Calu3 (cell line): Measurements from ENCODE around the gene SLC47A2. TPM values are rescaled to one million over a fixed set of nuclear protein-coding genes. Genes with fewer than 3 reads are reported as not detected.

Source experiments
- BruUV-seq: library from RNA; stranded (reverse); fragments of 400-500 nt; replicated peaks from 2 replicates; lab custom pipeline; 2021; lab: Mats Ljungman, UMichigan
- CTCF ChIA-PET: fragments of 300-600 bp; sonication (Branson Sonifier 250); formaldehyde crosslinking; loops from one replicate; lab custom pipeline; 2022; ENCODE audit warnings: antibody characterized with exemption; lab: Charles Lee
- DNase-seq: peaks from one replicate; pipeline ENCODE4 v3.0.0; 2022
- H3K27ac Mint-ChIP-seq: one replicate; pipeline ENCODE4 v1.8.0; 2022; ENCODE audit warnings: mixed read lengths; ENCODE audit not compliant: unreplicated experiment
- H3K27me3 Mint-ChIP-seq: one replicate; pipeline ENCODE4 v1.8.0; 2022; ENCODE audit warnings: mixed read lengths; ENCODE audit not compliant: unreplicated experiment
- H3K36me3 Mint-ChIP-seq: one replicate; pipeline ENCODE4 v1.8.0; 2022; ENCODE audit warnings: mild to moderate bottlenecking, moderate library complexity, mixed read lengths; ENCODE audit not compliant: insufficient read depth, unreplicated experiment
- H3K4me1 Mint-ChIP-seq: one replicate; pipeline ENCODE4 v1.8.0; 2022; ENCODE audit warnings: mild to moderate bottlenecking, low read depth, mixed read lengths; ENCODE audit not compliant: unreplicated experiment
- H3K4me3 Mint-ChIP-seq: one replicate; pipeline ENCODE4 v1.8.0; 2022; ENCODE audit warnings: mild to moderate bottlenecking, low read depth, moderate library complexity, mixed read lengths; ENCODE audit not compliant: unreplicated experiment
- H3K9me3 Mint-ChIP-seq: one replicate; pipeline ENCODE4 v1.8.0; 2022; ENCODE audit warnings: low read depth, mixed read lengths; ENCODE audit not compliant: unreplicated experiment
- CTCF ChIP-seq: fragments of 200-600 bp; IDR thresholded peaks from one replicate; pipeline ENCODE4 v1.8.0; 2022; ENCODE audit warnings: antibody characterized with exemption; ENCODE audit not compliant: unreplicated experiment
- intact Hi-C: fragments of 100-400 bp; cut with micrococcal nuclease; formaldehyde crosslinking; loops from one replicate; pipeline ENCODE4 v1.10.0; 2022; ENCODE audit not compliant: unreplicated experiment
- total RNA-seq: library from RNA; stranded (reverse); gene quantifications from 2 replicates; pipeline ENCODE4 v1.2.3, GENCODE V29; 2022

The SLC47A2 gene
- total RNA-seq, 1 experiment from 2014 or later, result not detected

DNA sequence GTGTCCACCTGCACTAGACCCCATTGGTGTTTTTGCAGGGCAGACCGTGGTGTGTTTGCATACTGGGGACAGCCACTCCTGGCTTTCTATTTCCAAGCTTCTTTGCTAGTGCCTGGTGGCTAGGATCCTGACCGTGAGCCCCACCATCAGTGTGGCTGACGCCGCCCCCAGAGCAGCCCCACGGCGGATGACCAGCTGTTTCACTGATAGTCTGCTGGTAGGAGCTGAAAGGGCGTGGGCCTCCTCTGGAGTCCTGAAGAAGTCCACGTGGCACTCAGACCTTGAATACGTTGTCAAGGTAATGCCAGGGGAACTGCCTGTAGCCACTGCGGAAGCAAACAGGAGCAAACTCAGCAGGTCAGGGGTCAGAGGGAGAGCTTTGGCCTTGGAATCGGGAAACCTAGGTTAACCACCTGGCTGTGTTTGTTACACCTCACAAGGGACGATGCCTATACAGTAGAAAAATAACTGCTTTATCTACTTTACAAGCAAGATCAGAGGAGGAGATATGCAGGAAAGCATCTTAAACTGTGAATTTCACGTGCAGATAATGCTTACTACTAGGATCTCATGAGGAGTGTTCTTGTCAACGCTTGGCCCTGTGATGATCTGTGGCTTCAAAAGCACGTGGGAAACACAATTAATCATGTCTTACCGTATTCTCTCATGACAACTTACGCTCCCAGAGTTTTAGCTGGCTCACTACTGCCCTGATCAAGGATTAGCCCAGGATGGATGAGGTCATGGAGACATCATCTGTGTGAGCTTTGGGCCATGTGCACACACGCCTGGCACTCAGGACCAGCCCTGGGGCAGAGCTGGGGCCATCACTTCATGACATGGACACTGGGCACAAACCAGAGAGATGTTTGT is 37.6 kb downstream of the SLC47A2 start:
- intact Hi-C loops, result no loop called here
- no peak for TF ChIP-seq CTCF
- H3K27ac Mint-ChIP-seq, result no peak overlapping the region
- no peaks in the 10 kb centered on the region for H3K9me3 Mint-ChIP-seq
- H3K4me1 Mint-ChIP-seq, result no peaks in the 10 kb centered on the region
- CTCF ChIA-PET, result no interaction called here
- no peaks in the 10 kb centered on the region for H3K36me3 Mint-ChIP-seq
- BruUV-seq, result no TSS peak
- H3K4me3 Mint-ChIP-seq, result no peak overlapping the region
- no peaks in the 10 kb centered on the region for H3K27me3 Mint-ChIP-seq
- DNase-seq, result no peak

DNA sequence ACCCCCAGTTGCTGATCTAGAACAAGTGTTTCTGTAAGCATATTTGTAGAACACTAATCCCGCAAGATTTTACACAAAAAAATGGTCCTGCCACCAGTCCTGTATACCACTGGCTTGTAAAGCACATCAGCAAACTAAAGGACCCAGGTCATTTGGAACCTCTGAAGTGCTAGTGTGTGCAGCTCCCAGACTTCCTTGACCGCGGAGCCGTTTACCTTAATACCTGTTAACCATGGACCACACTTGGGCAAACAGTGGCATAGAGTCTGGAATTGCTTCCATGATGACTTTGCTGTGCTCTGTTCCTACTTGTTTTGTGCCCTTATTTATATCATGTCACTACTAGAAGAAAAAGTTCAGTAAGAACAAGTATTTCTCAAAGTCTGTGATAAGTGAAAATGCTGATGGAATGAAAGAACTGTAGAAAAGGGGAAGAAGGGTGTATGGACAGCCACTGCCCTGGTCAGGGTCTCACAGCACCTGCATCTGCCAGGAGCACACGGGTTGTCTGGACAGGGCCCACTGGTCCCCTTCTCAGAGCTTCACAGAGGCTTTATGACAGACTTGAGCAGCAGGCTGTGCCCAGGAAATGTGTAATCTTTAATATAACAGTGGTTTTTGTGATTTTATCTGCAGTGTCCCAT is 38.5 kb downstream of the SLC47A2 start:
- Mint-ChIP-seq H3K27me3 (no peaks in the 10 kb centered on the region), H3K4me3 (no peak overlapping the region), H3K4me1 (no peaks in the 10 kb centered on the region), H3K9me3 (no peaks in the 10 kb centered on the region), H3K27ac (no peak overlapping the region), H3K36me3 (no peaks in the 10 kb centered on the region)
- no peak for DNase-seq
- intact Hi-C loops, result no loop called here
- no peak for TF ChIP-seq CTCF
- CTCF ChIA-PET, result no interaction called here
- no TSS peak for BruUV-seq

DNA sequence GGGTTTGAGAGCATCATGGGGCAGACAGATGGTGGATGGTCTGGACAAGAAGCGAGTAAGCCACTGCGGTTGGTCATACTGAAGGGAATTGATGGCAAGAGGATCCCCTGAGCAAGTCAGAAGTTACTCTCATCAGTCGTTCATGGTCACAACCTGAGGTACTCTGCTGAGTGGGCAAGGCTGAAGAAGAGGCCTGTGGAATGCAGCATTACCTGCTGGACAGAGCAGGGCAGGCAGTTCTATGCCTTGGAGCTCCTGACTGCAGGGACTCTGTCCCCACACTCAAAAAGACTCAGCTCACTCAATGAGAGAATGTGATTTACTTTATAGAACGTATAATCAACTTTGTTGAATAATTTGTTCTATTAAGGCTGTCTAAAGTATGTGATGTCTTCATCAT is 39.5 kb downstream of the SLC47A2 start:
- Mint-ChIP-seq H3K4me3 (no peak overlapping the region), H3K9me3 (no peaks in the 10 kb centered on the region), H3K27ac (no peak overlapping the region), H3K36me3 (no peaks in the 10 kb centered on the region), H3K4me1 (peaks cover 8% of the 10 kb centered on the region), H3K27me3 (no peaks in the 10 kb centered on the region)
- BruUV-seq, result no TSS peak
- intact Hi-C loops, result no loop called here
- CTCF ChIA-PET, result no interaction called here
- DNase-seq, result no peak
- no peak for TF ChIP-seq CTCF

GRCh38 chr17:19673623-19674022 is 42.8 kb downstream of the SLC47A2 start:
- Mint-ChIP-seq H3K36me3 (no peaks in the 10 kb centered on the region), H3K4me1 (peaks cover 8% of the 10 kb centered on the region), H3K27me3 (no peaks in the 10 kb centered on the region), H3K27ac (no peak overlapping the region), H3K9me3 (no peaks in the 10 kb centered on the region), H3K4me3 (no peak overlapping the region)
- TF ChIP-seq CTCF, result no peak
- CTCF ChIA-PET, result no interaction called here
- no TSS peak for BruUV-seq
- intact Hi-C loops, result no loop called here
- DNase-seq, result no peak
